Suprapubic skin (tissue), 4 donors: ENCODE results near the gene GDPD3. TPM values are rescaled to one million over a fixed set of nuclear protein-coding genes. Genes with fewer than 3 reads are reported as not detected.

Experiments
- DNase-seq, 2 donors: peaks; one replicate each; pipeline ENCODE4 v3.0.0-alpha.2; 2019; ENCODE audit warnings: low spot score in 2 of 2
- H3K27ac ChIP-seq: fragments of 200-600 bp; sonication (generic); one replicate; pipeline ENCODE4 v1.5.1; 2019
- H3K27me3 ChIP-seq: fragments of 200-600 bp; sonication (generic); one replicate; pipeline ENCODE4 v1.5.1; 2019
- H3K36me3 ChIP-seq: fragments of 200-600 bp; sonication (generic); one replicate; pipeline ENCODE4 v1.5.1; 2019
- H3K4me1 ChIP-seq: fragments of 200-600 bp; sonication (generic); one replicate; pipeline ENCODE4 v1.5.1; 2019
- H3K4me3 ChIP-seq: fragments of 200-600 bp; sonication (generic); one replicate; pipeline ENCODE4 v1.5.1; 2019; ENCODE audit warnings: mild to moderate bottlenecking
- H3K9me3 ChIP-seq: fragments of 200-600 bp; sonication (generic); one replicate; pipeline ENCODE4 v1.5.1; 2019
- CTCF ChIP-seq, 2 donors: fragments of 200-600 bp in 1 of 2; fragments of 450-650 bp in 1 of 2; sonication (generic) in 1 of 2; IDR thresholded peaks; one replicate each; pipeline ENCODE4 v1.5.1; 2016 to 2019; ENCODE audit warnings: antibody characterized with exemption in 2 of 2, mild to moderate bottlenecking in 1 of 2, moderate library complexity in 1 of 2
- EP300 ChIP-seq: sonication (generic); formaldehyde crosslinking; IDR thresholded peaks from one replicate; pipeline ENCODE4 v1.6.1; 2017; ENCODE audit warnings: antibody characterized with exemption
- POLR2A ChIP-seq, 2 donors: fragments of 450-650 bp; IDR thresholded peaks; one replicate each; pipeline ENCODE4 v1.6.1; 2017; ENCODE audit warnings: antibody characterized with exemption in 2 of 2, mild to moderate bottlenecking in 2 of 2, moderate library complexity in 2 of 2
- POLR2AphosphoS5 ChIP-seq, 3 donors: sonication (generic); formaldehyde crosslinking; IDR thresholded peaks; one replicate each; pipeline ENCODE4 v1.6.1; 2017; ENCODE audit warnings: antibody characterized with exemption in 3 of 3
- WGBS: methylation state at CpG from one replicate; pipeline ENCODE4 v1.1.5; 2018; 5-methylcytosine and 5-hydroxymethylcytosine counted together
- total RNA-seq, 4 donors: library from RNA; depleted of rRNA; stranded (reverse); fragments of >200 nt; gene quantifications; one replicate each; pipeline ENCODE4 v1.1.0, GENCODE V29; 2016

Gene GDPD3
- total RNA-seq, 4 donors from 2014 or later = 8.7 to 40.0 (median 12.5) TPM

DNA sequence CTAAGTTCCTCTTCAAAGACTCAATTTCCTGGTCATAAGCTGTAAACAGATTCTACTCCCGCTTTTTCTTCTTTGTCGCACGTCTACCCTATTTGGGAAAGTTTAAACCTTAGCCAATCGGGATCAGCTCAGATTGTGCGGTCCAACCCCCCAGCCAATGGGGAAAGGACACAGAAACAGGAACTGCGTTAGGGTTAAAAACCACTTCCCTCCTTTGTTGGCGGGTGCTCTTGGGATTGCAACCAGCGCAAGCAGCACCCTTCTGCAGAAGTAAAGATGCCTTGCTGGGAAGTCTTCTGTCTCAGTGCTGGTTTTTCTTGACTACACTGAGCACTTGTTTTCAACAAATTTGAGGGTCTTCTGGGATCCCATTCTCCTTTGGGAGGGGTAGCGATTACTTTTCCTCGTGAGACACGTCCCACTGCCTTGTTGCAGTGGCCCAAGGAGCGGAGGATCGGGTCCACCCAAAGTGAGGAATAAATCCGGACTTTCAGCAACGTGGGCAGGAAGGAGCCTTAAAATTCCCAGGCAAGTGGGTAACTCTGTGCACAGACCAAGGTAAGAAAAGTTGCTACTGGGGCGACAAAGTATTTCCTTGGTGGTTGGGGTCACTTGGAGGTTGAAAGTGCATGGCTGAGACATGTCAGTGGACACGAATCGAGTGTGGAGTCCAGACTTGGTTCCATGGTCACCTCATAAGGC, 16.3 kb downstream of the GDPD3 start:
- Histone ChIP-seq H3K27me3 (no peaks in the 10 kb centered on the region), H3K4me1 (peaks cover 36% of the 10 kb centered on the region), H3K36me3 (peaks cover 12% of the 10 kb centered on the region), H3K4me3 (peak overlapping the region; percentile 85), H3K27ac (peak overlapping the region; percentile 98), H3K9me3 (no peaks in the 10 kb centered on the region)
- no peak for DNase-seq
- 94% methylated on average over 18 of the region's 18 CpGs for WGBS
- TF ChIP-seq POLR2AphosphoS5 (IDR thresholded peaks at IDR 0.05) = no peak
- no peak for TF ChIP-seq POLR2A (IDR thresholded peaks at IDR 0.05)
- no peak for TF ChIP-seq CTCF (IDR thresholded peaks at IDR 0.05)
- no peak for TF ChIP-seq EP300

DNA sequence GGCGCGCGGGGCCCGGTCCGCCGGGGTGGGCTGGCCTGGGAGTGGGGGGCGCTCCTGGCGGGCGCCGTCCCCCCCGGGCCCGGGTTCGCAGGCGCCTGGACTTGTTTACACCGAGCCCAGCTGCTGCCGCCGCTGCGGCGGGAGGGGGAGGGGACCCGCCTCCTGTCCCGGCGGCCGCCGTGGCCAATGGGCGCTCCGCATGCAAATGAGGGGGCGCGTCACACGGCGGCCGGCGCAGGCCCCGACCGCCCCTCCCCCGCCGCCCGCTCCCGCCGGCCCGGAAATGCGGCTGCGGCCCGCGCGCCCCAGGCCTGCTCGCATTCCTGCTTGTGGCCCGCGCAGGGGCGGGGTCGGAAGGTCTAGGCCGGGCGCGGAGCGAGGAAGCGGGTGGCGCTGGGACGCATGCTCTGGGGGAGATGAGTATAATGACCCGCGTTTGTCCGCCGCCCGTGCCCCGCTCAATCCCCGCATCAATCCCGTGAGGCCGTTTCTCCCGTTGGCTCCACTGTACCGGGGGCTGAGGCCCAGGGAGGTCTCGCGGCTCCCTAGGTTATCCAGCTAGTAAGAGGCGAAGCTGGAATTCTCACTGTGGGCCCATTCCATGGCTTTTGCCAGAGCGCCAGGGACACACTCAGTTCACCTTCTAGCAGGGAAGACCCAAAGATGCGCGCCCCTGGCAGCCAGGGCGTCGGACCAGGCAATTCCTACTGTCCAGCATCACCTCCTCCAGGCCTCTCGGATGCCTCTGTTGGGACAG, 17.1 kb downstream of the GDPD3 start, which contains the start of gene YPEL3:
YPEL3 (minus strand) TSS at position 109 of the 757 bp plus-strand sequence. CDS start 731 bp downstream, outside the sequence.
- Histone ChIP-seq H3K27ac (peak within 1 kb of the TSS; percentile 98), H3K4me1 (peaks cover 42% of the 10 kb centered on the region), H3K9me3 (no peaks in the 10 kb centered on the region), H3K36me3 (peaks cover 12% of the 10 kb centered on the region), H3K27me3 (no peaks in the 10 kb centered on the region), H3K4me3 (peak within 1 kb of the TSS; percentile 85)
- DNase-seq = peak; percentile 92 to 96
- TF ChIP-seq POLR2AphosphoS5 (IDR thresholded peaks at IDR 0.05) (peak in 2 of 3 donors; percentile 50 to 67), POLR2A (IDR thresholded peaks at IDR 0.05) (no peak)
- WGBS = 46% methylated on average over 8 of the region's 77 CpGs

DNA sequence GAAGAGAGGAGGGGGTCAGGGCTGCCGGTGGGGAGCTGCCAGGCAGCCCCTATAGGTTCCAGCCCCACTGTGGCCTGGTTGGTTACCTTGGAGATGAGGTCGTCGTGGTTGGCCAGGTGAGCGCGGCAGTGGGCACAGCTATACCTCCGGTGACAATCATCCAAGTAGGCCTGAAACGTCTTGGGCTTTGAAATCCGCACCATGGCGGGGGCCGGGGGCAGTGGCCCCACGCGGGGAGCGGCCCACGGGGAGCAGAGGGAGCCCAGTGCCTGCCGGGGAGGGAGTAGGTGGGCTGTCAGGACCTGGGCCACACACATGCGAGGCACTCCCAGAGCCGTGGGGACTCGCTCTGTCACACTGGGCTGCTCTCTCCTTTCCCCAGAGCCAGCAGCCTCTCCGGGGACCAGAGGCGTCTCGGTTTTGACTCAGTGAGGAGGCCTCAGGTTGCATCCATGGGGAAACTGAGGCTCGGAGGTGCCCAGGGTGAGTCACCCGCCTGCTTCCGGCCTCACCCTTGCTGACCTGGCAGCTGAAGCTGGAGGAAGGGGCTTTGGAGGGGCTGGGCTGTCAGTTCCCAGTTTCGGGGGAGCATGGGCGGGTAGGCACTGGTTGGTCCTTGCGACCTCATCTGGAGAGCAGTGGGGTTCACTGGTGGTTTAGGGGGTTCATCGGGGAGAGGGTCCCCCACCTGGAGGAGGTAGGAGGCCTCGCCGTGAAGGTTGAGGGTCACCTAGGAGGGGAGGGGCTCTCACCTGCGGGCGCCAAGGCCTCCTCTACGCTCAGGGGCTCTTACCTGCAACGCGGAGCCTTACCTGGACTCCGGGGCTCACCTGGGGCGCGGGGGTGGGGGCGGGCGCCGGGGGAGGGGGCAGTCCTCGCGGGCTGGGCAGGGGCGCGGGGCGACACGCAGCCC, 17.9 kb downstream of the GDPD3 start:
- H3K9me3 ChIP-seq = no peaks in the 10 kb centered on the region
- H3K36me3 ChIP-seq = peaks cover 12% of the 10 kb centered on the region
- H3K4me3 ChIP-seq = peak overlapping the region; percentile 85
- H3K27ac ChIP-seq = peak overlapping the region; percentile 98
- 6% methylated on average over 5 of the region's 47 CpGs for WGBS
- peaks cover 51% of the 10 kb centered on the region for H3K4me1 ChIP-seq
- no peak for DNase-seq
- TF ChIP-seq EP300 = no peak
- no peak for TF ChIP-seq CTCF (IDR thresholded peaks at IDR 0.05)
- no peak for TF ChIP-seq POLR2A (IDR thresholded peaks at IDR 0.05)
- TF ChIP-seq POLR2AphosphoS5 (IDR thresholded peaks at IDR 0.05) = no peak
- no peaks in the 10 kb centered on the region for H3K27me3 ChIP-seq

- TF ChIP-seq CTCF (IDR thresholded peaks at IDR 0.05) (no peak), POLR2AphosphoS5 (IDR thresholded peaks at IDR 0.05) (no peak), EP300 (no peak), POLR2A (IDR thresholded peaks at IDR 0.05) (no peak)
- Histone ChIP-seq H3K27me3 (no peaks in the 10 kb centered on the region), H3K4me1 (peaks cover 55% of the 10 kb centered on the region), H3K9me3 (no peaks in the 10 kb centered on the region), H3K27ac (peak overlapping the region; percentile 98), H3K36me3 (peaks cover 12% of the 10 kb centered on the region), H3K4me3 (peak overlapping the region; percentile 85)
- WGBS = 76% methylated on average over 9 of the region's 11 CpGs
- no peak for DNase-seq
Measured at GRCh38 chr16:30094541-30095165, 18.7 kb downstream of the GDPD3 start.

- peaks cover 12% of the 10 kb centered on the region for H3K36me3 ChIP-seq
- H3K27ac ChIP-seq = peak overlapping the region; percentile 82
- TF ChIP-seq EP300 = no peak
- no peak for TF ChIP-seq POLR2A (IDR thresholded peaks at IDR 0.05)
- TF ChIP-seq CTCF (IDR thresholded peaks at IDR 0.05) = peak; percentile 33 to 64
- TF ChIP-seq POLR2AphosphoS5 (IDR thresholded peaks at IDR 0.05) = peak in 1 of 3 donors; percentile 45
- H3K4me1 ChIP-seq = peaks cover 70% of the 10 kb centered on the region
- no peaks in the 10 kb centered on the region for H3K27me3 ChIP-seq
- no peaks in the 10 kb centered on the region for H3K9me3 ChIP-seq
- 15% methylated on average over 18 of the region's 22 CpGs for WGBS
- DNase-seq = peak; percentile 88 to 90
- peak overlapping the region; percentile 67 for H3K4me3 ChIP-seq
Measured at GRCh38 chr16:30092373-30093010, 20.8 kb downstream of the GDPD3 start.
